NB4 (cell line): ENCODE results near the gene TPO.

ENCODE experiments used
- DNase-seq: peaks from one replicate; pipeline ENCODE4 v3.0.0; 2010; ENCODE audit warnings: low read depth
- H3K4me3 ChIP-seq: one replicate; pipeline ENCODE4 v1.5.1; 2011; ENCODE audit warnings: mild to moderate bottlenecking, low read depth, low read length, moderate library complexity
- MYC ChIP-seq: IDR thresholded peaks from 2 replicates; pipeline ENCODE4 v1.6.1; 2011; ENCODE audit warnings: low read depth, low read length
- POLR2A ChIP-seq: IDR thresholded peaks from 2 replicates; pipeline ENCODE4 v1.6.1; 2011; ENCODE audit warnings: mild to moderate bottlenecking; ENCODE audit not compliant: insufficient read length; ENCODE audit errors: extremely low read depth
- TF ChIP-seq, protein P1 (sequence below): IDR thresholded peaks from 2 replicates; pipeline ENCODE4 v1.6.1; 2011; ENCODE audit warnings: low read depth, low read length
- TF ChIP-seq, protein P2 (sequence below): IDR thresholded peaks from one replicate; pipeline ENCODE4 v1.5.1; 2012; ENCODE audit warnings: low read depth, low read length

Gene TPO

DNA sequence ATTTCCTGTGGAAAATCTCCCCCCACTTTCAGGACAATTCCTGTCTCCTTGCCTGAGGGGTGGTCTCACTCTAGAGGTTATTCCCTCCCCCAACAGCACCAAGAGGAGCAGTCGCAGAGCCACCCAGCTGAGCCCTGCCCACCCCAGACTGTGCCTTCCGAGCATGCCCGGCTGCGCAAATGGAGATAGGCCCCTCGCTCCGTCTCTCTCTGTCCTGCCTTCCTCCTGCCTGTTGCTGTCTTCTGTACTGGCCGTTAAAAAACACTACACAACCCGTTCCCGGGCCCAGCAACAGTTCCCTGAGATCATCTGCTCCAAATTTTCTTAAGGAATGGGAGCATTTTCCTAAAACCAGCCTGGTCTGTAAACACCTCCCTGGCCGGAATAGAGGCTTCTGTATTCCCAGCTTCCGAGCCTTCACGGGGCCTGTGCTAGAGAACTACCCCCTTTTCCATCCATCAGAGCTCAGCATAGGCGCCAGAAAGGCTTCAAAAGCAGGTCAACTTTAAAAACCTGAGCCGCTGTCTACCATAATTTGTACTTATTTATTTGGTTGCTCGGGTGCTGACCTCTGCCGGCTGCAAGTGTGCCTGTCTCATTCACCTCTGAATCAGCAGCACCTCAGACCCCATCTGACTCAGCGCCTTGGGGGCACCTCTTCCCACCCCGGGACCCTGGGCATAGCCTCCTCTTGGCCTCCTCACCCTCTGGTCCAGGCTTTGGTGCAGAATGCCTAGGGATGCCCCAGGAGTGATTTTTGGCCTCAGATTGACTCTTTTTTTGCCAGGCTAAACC is 171.6 kb downstream of the TPO start:
- TF ChIP-seq, protein P1, sequence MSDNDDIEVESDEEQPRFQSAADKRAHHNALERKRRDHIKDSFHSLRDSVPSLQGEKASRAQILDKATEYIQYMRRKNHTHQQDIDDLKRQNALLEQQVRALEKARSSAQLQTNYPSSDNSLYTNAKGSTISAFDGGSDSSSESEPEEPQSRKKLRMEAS, result no peak
- TF ChIP-seq, protein P2, sequence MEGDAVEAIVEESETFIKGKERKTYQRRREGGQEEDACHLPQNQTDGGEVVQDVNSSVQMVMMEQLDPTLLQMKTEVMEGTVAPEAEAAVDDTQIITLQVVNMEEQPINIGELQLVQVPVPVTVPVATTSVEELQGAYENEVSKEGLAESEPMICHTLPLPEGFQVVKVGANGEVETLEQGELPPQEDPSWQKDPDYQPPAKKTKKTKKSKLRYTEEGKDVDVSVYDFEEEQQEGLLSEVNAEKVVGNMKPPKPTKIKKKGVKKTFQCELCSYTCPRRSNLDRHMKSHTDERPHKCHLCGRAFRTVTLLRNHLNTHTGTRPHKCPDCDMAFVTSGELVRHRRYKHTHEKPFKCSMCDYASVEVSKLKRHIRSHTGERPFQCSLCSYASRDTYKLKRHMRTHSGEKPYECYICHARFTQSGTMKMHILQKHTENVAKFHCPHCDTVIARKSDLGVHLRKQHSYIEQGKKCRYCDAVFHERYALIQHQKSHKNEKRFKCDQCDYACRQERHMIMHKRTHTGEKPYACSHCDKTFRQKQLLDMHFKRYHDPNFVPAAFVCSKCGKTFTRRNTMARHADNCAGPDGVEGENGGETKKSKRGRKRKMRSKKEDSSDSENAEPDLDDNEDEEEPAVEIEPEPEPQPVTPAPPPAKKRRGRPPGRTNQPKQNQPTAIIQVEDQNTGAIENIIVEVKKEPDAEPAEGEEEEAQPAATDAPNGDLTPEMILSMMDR, result peak; percentile 14
- TF ChIP-seq POLR2A (no peak), MYC (no peak)
- H3K4me3 ChIP-seq, result no peak overlapping the region
- DNase-seq, result peak; percentile 14

DNA sequence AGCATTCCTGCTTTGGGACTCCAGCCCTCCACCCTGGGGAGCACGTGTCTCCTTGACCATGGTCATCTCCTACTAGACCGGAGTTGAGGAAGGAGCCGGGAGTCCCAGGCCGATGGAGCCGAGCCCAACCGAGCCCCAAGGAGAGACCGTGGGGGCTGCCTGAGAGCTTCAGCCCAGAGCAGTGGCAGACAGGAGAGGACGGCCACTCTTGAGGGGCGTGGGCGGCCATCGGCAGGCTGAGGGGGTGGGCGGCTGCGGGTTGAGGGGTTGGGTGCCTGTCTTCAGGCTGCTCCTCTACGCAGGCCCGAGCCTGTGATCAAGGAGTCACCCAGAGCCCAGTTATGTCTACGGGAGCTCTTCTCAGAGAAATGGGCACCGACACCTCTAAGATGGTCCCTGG is 172.4 kb downstream of the TPO start:
- H3K4me3 ChIP-seq, result no peak overlapping the region
- no peak for TF ChIP-seq POLR2A
- TF ChIP-seq, protein P2, result no peak
- no peak for TF ChIP-seq MYC
- TF ChIP-seq, protein P1, result no peak
- no peak for DNase-seq

DNA sequence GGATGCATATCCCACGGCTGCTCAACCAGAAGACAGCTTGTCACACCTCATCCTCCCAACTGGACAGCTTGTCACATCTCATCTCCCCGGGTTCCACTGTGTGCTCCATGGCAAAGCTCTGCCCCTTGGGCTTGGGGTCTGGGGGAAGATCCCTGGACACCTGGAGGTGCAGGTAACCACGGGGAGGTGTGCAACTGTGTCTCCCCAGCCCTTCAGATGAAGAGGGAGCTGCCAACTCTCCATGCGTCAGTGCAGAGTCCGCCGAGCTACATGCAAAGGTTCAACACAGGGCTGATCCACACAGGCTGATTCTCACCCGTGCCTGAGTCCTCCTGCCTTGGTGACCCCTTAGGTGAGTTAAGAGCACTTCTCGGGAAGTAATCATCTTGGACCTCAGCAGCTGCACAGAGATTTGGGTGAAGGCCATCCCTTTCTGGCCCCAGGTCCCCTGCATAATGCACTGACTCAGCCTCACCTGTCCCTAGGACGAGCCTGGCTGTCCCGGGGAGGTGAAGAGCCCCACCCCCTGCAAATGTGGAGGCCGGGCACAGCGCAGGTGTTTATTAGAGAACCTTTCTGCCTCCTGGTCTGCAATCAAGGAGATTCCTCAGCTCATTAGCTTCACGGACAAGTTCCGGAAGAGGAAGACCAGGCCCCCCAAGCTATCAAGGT is 173.1 kb downstream of the TPO start:
- TF ChIP-seq POLR2A (no peak), MYC (no peak)
- TF ChIP-seq, protein P1, result no peak
- TF ChIP-seq, protein P2, result no peak
- H3K4me3 ChIP-seq, result no peak overlapping the region
- no peak for DNase-seq

DNA sequence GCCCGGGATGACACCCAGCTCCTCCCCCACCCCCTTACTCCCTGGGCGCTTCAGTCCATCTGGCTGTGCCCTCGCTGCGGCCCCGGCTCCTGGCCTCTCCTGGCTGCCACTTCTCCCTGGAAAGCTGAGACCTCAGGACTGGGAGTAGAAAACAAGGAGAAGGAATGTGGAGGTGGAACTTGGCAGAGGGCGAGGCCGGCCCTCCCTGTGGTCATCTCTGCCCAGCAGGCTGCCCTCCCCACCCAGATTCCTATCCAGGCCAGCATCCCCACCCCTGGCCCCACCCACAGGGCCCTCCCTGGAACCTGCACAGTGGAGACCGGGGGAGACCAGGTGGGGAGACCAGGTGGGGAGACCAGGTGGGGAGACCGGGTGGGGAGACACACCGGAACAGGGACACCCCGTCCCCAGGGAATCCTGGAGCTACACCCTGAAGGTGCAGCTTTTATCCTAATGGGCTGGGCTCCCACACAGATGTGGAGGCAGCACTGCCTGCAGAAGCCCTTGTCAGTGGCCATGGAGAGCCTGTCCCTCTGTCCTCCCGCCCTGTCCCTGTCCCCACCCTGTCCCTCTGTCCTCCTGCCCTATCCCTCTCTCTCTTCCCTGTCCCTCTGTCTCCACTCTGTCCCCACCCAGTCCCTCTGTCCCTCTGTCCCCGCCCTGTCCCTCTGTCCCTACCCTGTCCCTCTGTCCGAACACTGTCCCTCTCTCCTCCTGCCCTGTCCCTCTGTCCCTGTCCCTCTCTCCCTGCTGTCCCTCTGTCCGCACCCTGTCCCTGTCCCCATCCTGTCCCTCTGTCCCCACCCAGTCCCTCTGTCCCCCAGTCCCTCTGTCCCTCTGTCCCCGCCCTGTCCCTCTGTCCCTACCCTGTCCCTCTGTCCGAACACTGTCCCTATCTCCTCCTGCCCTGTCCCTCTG is 173.9 kb downstream of the TPO start:
- no peak for DNase-seq
- TF ChIP-seq MYC, result no peak
- no peak for TF ChIP-seq POLR2A
- TF ChIP-seq, protein P2, result no peak
- TF ChIP-seq, protein P1, result no peak
- H3K4me3 ChIP-seq, result no peak overlapping the region

DNA sequence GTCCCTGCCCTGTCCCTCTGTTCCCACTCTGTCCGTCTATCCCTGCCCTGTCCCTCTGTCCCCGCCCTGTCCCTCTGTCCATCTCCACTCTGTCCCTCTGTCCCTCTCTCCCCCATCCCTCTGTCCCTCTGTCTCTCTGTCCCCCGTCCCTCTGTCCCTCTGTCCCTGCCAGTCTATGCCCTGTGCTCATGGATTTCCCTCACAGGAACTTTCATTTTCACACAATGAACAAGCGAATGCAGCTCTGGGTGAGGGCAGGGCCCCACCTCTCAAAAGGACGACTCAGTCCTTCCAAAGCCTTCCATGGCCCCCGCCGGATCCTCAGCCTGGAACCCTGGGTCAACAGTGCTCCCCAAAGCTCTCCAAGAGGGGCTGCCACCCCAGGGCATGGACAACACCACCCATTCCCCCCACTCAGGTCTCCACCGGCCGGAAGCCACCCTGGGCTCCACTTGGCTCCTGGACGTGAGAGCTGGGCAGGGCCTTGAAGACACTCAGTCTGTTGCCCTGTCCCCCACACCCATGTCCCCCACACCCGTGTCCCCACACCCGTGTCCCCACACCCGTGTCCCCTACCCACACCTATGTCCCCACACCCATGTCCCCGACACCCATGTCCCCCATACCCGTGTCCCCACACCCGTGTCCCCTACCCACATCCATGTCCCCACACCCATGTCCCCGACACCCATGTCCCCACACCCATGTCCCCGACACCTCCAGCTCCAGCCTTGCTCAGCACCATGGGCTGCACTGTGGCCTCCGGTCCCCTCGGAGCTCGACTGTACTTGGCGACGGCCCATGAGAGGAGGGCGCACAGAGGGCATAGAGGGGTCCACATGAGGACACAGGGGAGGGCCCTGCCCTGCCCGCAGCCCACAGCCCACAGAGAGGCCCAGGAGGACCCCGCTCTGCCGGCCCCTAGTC is 175.1 kb downstream of the TPO start:
- DNase-seq, result no peak
- no peak overlapping the region for H3K4me3 ChIP-seq
- TF ChIP-seq, protein P1, result no peak
- no peak for TF ChIP-seq POLR2A
- TF ChIP-seq MYC, result no peak
- TF ChIP-seq, protein P2, result no peak
